Kidney (tissue), 14 donors: ENCODE results near the gene BAZ2A. TPM values are rescaled to one million over a fixed set of nuclear protein-coding genes. Genes with fewer than 3 reads are reported as not detected.

Experiments
- DNase-seq, 5 donors: peaks; one replicate each; pipeline ENCODE4 v3.0.0-alpha.2; 2013 to 2020
- FAIRE-seq: peaks from 2 replicates; lab custom pipeline; 2012; peaks lifted over from hg19 to GRCh38; lab: Jason Lieb, UNC
- H3K27ac ChIP-seq, 2 donors: one replicate each; pipeline ENCODE4 v1.7.0; 2013; ENCODE audit warnings: low read depth in 2 of 2, low read length in 2 of 2, inconsistent platforms in 1 of 2
- H3K27me3 ChIP-seq: one replicate; pipeline ENCODE4 v1.7.1; 2013; ENCODE audit warnings: low read length, inconsistent platforms; ENCODE audit not compliant: control insufficient read depth, insufficient read depth
- H3K36me3 ChIP-seq, 3 donors: one replicate each; pipeline versions ENCODE4 v1.7.0 to v1.7.1; 2013; ENCODE audit warnings: low read length in 3 of 3, control low read depth in 1 of 3, inconsistent platforms in 1 of 3; ENCODE audit not compliant: insufficient read depth in 3 of 3, control insufficient read depth in 2 of 3
- H3K4me1 ChIP-seq, 3 donors: one replicate each; pipeline versions ENCODE4 v1.7.0 to v1.7.1; 2013; ENCODE audit warnings: low read length in 3 of 3, inconsistent platforms in 1 of 3, low read depth in 1 of 3; ENCODE audit not compliant: control insufficient read depth in 2 of 3, insufficient read depth in 2 of 3
- H3K4me3 ChIP-seq, 3 donors: one replicate each; pipeline versions ENCODE4 v1.7.0 to v1.8.1; 2013; ENCODE audit warnings: low read length in 3 of 3, control low read depth in 1 of 3, inconsistent platforms in 1 of 3
- H3K9ac ChIP-seq, 3 donors: one replicate each; pipeline versions ENCODE4 v1.7.0 to v1.7.1; 2013; ENCODE audit warnings: low read length in 3 of 3, control low read depth in 1 of 3, inconsistent platforms in 1 of 3
- H3K9me3 ChIP-seq, 3 donors: one replicate each; pipeline versions ENCODE4 v1.7.0 to v1.7.1; 2013; ENCODE audit warnings: low read length in 3 of 3, control low read depth in 1 of 3, inconsistent platforms in 1 of 3; ENCODE audit not compliant: control insufficient read depth in 2 of 3, insufficient read depth in 1 of 3
- CTCF ChIP-seq: IDR thresholded peaks from 3 replicates; pipeline ENCODE4 v1.5.1; 2012; ENCODE audit warnings: mild to moderate bottlenecking, moderate library complexity, borderline replicate concordance; ENCODE audit not compliant: insufficient read depth; ENCODE audit errors: extremely low read depth
- intact Hi-C: fragments of 100-400 bp; cut with DNase I; formaldehyde crosslinking; loops from one replicate; pipeline ENCODE4 v1.11.1; 2022
- polyA plus RNA-seq: library from polyadenylated mRNA; stranded (reverse); fragments of 350-450 nt; fragmentation: Illumina TruSeq; extraction: RNeasy Lipid Tissue Mini Kit (QIAGEN cat#74804); gene quantifications from one replicate; pipeline ENCODE4 v1.2.3, GENCODE V29; 2014; ENCODE audit warnings: low read depth, low replicate concordance; ENCODE audit not compliant: insufficient read depth
- total RNA-seq: library from RNA; stranded (reverse); fragmentation: NEBNext Ultra II Directional; extraction: Animal tissue kit (Norgen Biotek cat#: 25700); gene quantifications from one replicate; pipeline ENCODE4 v1.2.1, GENCODE V29; 2021
- donor health status: control.
- donor health status: control.
- donor health status: control.
- donor health status: control.
- donor health status: control.
- donor health status: DM: yes; HTN: yes; CAD: no.
- donor health status: Normal renal cell carcinoma (clear cell type).

Gene BAZ2A
- total and polyA plus RNA-seq, 2 donors from 2014 or later = 10.5 to 98.6 TPM

DNA sequence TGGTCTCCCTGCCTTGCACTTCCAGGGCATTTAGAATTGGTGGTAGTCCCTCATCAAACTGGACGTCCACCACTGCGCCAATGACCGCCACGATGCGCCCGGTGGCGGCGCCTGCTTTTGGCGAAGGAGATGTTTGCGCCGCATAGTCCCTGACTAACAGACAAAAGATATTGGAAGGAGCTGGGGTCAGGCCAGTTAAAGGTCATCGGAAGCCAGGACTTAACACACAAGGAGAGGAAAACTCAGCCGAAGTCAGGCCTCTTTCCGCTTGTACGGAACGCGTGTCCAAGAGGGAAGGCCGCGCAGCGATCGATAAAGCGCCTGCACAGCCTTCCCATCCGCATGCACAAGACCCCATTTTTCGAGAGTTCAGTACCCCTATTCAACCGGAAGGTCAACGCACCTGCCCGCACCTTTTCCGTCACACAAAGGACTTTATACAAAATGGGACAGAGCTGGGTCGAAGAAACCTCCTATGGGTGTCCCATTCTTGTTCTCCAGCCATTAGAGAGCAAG lies 15.1 kb upstream of the BAZ2A start:
- no peaks in the 10 kb centered on the region for H3K27me3 ChIP-seq
- H3K27ac ChIP-seq = peak overlapping the region; percentile 92 to 97
- peak in 4 of 5 donors; percentile 26 to 61 (median 47) for DNase-seq
- peaks cover 17 to 30% (median 27%) of the 10 kb centered on the region in 3 donors for H3K36me3 ChIP-seq
- H3K9ac ChIP-seq = peak overlapping the region; percentile 76 to 100 (median 97)
- intact Hi-C loops = no loop called here
- peak overlapping the region; percentile 96 to 100 (median 97) for H3K4me3 ChIP-seq
- TF ChIP-seq CTCF = no peak
- H3K4me1 ChIP-seq = peaks cover 2 to 17% (median 5%) of the 10 kb centered on the region in 3 donors
- FAIRE-seq = no peak
- H3K9me3 ChIP-seq = no peaks in the 10 kb centered on the region

- Histone ChIP-seq H3K9me3 (no peaks in the 10 kb centered on the region), H3K27me3 (no peaks in the 10 kb centered on the region), H3K4me1 (peaks cover 2 to 17% (median 5%) of the 10 kb centered on the region in 3 donors), H3K27ac (peak overlapping the region in 1 of 2 donors; percentile 92), H3K9ac (peak overlapping the region; percentile 76 to 100 (median 97)), H3K36me3 (peaks cover 19 to 35% (median 29%) of the 10 kb centered on the region in 3 donors), H3K4me3 (peak overlapping the region; percentile 96 to 100 (median 97))
- DNase-seq (peak in 1 of 5 donors; percentile 16), FAIRE-seq (no peak)
- intact Hi-C loops = no loop called here
- no peak for TF ChIP-seq CTCF
These were observed 14.5 kb upstream of the BAZ2A start for GRCh38 chr12:56644654-56645053.

DNA sequence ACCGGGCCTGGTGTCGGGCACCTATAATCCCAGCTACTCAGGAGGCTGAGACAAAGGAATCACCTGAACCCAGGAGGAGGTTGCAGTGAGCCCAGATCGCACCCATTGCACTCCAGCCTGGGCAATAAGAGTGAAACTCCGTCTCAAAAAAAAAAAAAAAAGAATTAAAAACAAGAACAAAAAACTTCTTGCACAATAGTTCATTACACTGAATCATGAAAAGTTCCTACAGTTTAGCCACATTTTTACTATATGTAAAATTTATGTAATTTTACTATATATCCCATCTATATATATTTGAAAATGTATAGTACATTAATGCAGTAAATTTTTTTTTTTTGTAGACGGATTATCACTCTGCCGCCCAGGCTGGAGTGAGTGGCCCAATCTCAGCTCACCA lies 11.1 kb upstream of the BAZ2A start:
- TF ChIP-seq CTCF = no peak
- Histone ChIP-seq H3K9me3 (no peaks in the 10 kb centered on the region), H3K27me3 (no peaks in the 10 kb centered on the region), H3K27ac (no peak overlapping the region), H3K4me3 (no peak overlapping the region), H3K36me3 (peaks cover 29 to 54% (median 46%) of the 10 kb centered on the region in 3 donors), H3K4me1 (peaks cover 2 to 18% (median 5%) of the 10 kb centered on the region in 3 donors), H3K9ac (no peak overlapping the region)
- DNase-seq = no peak
- FAIRE-seq = no peak
- intact Hi-C loops = no loop called here
